ENCODE results near the gene CYP1B1. TPM values are rescaled to one million over a fixed set of nuclear protein-coding genes. Genes with fewer than 3 reads are reported as not detected.

Gene CYP1B1
- total RNA-seq, 1 donor from 2014 or later: 2.7 TPM

- peak; percentile 42 for DNase-seq
Observed at GRCh38 chr2:38074764-38075506, 1.0 kb downstream of the CYP1B1 start.

DNA sequence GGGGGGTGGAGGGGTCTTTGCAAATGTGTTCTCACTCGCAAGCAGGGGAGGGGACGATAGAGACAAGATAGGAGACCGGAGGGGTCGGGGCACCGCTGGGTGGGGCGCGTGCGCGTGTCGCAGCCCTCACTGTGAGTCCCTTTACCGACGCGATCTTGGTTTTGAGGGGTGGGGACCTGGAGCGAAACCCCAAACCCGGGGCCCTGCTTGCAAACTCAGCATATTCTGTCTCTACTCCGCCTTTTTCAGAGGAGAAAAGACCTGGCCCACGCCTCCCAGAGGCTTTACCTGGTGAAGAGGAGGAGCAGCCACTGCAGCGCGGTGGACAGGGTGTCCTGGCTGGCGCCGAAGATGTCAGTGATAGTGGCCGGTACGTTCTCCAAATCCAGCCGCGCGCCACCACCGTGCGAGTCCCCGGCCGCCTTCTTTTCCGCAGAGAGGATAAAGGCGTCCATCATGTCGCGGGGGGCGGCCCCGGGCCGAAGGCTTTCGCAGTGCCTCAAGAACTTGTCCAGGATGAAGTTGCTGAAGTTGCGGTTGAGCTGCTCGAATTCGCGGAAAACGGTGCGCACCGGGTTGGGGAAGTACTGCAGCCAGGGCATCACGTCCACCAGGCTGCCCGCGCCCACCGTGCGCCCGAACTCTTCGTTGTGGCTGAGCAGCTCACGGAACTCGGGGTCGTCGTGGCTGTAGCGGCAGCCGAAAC, 1.7 kb downstream of the CYP1B1 start:
- DNase-seq: no peak

DNA sequence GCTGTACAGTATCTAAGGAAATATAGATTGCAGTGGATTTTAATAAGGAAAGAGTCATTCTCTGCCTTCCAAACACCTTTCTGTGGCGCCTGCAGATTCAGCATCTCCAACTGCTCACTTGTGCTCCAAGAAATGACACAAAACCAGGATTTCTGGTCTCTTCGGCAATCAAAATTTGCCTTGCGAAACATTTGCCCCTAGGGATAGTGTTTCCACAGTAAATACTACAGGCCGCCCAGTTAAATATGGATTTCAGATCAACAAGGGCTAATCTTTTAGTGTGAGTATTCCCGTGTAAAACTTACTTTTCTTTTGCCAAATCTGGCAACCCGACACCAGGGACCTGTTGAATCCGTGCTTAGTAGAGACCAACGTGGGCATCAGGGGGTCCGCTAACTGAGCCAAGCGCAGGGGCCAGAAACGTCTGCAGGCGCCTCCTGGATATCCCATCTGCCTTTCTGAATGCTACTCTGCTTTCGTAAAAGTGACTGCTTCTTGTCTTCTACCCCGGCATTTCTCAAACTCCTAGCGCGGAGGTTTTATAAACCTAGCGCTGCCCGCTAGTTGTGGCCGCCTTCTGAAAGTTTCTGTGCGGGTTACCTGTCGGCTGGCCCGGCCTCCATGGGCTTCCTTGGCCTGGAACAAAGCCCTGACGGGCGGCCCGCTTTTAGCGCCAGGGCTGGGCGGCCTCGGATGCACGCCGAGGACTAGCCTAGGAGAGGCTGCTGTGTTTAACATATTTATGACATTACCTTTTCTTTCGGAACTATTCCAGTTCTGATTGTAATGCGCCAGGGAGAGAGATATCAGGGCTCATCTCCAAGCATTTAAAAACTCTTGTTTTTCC, 2.5 kb downstream of the CYP1B1 start:
- no peak for DNase-seq

DNA sequence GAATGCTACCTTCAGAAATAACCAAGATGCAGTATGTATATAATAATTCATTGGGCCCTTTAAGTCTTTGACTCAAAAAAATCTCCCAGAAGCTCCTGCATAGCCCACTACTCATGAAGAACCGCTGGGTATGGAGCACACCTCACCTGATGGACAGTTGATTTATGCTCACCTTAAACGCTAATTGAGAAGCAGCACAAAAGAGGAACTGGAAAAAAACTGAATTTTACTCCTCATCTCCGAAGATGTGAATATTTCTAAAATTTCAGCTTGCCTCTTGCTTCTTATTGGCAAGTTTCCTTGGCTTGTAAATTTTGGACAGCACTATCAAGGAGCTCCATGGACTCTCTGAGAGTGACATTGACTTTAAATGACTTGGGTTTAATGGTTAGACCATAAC, 5.5 kb downstream of the CYP1B1 start:
- DNase-seq: no peak

DNA sequence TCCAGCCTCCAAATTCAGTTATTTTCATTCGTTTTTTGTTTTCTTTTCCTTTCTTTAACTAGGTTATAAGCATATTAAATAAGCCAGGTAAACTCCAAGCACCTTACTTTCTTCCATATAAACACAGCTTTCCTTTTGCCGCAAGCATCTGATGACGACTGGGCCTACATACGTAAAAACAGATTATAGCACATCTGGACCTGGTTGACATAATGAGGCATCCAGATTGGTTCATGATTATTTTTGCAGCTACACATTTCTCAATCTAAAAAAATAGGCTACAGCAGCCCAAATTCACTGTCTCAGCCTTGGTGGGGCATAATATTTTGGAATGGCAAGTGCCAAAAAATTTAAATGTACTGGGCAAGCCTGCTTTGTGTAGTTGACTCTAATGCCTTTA, 7.7 kb downstream of the CYP1B1 start:
- DNase-seq: no peak

DNA sequence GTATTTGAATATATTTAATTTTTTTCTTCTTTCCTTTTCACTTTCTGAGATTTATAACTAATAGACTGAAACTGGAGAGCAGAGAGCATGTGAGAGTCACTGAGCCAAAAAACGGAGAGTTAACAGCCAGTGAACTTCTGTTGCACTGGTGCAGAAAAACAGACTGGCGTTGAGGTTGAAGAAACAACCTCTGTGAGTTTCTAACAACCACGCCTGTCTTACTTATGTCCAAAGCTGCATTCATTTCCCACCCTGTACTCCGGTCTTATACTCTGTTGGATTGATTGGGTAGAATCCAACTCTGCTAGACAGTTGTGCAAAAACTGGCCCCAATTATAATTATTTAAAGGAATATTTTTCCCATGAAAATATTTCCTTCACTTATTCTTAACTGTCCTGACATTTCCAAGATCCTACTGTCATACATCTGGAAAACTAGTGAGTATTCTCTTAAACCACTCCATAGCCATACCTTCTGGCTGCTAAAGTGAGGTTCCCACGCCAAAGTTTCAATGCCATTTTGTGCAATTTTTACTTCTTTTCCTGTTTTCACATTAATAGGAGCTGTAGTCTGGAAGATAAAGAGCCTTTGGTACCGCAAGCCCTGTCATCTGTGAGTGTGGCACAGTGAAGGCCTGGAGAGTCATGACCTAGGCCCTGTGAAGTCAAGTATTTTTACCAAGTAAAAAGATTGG, 9.4 kb downstream of the CYP1B1 start:
- DNase-seq: no peak

DNA sequence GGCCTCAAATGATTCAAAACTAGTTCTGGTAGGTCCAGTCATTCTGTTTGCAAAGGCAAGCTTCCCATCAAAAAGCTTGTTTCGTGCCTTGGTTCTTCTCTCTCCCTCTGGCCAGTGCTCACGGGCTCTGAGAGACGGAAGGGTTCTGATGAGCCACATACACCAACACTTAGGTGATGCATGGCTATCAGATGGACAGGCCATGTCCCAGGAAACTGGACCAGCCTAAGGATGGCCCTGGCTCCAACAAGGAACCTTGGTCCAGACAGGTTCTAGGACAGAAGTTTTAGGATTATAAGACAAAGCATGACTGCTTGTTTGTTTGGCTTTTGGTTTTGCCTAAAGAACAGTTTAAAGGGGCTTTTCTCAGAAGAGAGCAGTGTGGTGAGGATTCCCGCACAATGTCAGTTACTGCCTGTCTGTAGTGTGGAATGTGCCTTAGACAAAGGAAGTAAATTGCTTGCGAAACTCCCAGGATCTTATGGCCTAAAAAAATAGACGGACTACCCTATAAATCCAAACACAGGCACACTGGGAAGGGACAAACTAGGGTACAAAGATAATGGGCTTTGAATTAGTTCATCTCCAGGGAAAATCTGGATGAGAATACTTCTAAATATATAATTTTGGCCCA, 10.3 kb downstream of the CYP1B1 start:
- no peak for DNase-seq

DNA sequence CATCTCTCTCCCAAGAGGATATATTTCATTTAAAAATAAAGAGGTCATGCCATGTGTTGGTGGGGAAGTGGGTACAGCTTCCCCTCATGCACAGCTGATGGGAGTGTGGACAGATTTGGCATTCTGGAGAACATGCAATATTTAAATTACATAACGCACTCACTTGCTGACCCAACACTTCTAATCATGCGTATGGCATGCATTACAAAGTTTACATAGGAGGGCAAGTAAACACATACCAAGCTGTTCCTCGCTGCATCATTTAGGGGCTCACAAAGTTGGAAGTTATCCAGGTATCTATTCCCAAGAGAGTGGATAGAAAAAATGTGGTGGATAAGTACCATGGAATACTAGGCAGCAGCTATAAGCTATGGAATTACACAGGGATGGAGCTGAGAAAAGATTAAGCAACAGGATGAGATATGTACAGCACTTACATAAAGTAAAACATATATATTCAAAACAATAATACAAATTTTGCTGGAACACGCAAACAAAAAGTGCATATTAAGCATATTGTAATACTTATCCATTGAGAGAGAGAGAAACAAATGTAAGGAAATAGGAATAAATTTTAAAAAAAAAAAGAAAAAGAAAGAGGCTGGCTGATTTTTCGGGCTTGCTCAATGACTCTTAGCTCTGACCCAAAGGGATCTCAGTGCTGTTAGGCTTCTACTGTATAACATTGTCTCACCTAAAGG, 11.0 kb downstream of the CYP1B1 start:
- no peak for DNase-seq

GRCh38 chr2:38060236-38061018, 15.5 kb downstream of the CYP1B1 start:
- no peak for DNase-seq

GRCh38 chr2:38057651-38058410, 18.1 kb downstream of the CYP1B1 start:
- DNase-seq: no peak

DNA sequence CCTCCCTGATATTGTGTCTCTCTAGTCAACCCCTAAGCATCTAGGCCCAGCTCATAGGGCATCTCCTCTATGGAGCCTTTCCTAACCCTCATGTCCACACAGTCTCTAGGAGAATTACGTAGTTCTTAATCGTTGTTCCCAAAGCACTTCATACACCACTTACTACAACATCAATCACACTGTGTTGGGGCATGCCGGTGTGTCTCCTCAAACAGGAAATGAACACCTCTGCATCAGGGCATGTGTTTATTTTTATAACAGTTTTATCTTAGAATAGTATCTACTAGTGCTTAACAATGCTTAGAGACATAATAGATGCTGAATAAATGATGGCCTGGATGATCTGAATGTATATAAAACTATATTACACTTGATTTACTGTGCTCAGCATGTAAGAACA, 19.7 kb downstream of the CYP1B1 start:
- no peak for DNase-seq

DNA sequence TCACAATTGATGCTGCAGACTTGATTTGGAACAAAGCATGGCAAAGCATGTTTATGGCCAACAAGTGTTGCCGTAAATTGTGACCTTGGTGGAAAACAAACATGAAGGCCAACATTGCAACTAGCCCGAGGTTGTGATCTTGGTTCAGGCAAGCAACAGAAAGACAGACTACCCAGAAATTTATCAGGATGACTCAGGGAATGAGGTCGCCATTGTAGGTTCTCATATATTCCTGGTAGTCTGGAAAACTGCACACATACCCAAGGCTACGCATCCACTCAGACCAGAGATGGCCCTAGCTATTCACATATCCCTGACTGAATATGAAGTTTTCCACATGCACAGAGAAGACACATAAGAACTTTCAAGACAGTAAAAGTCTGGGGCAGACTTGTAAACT, 30.1 kb downstream of the CYP1B1 start:
- no peak for DNase-seq

GRCh38 chr2:38039121-38039910, 36.6 kb downstream of the CYP1B1 start:
- DNase-seq: no peak

- no peak for DNase-seq
Observed at GRCh38 chr2:38038682-38039081, 37.3 kb downstream of the CYP1B1 start.

DNA sequence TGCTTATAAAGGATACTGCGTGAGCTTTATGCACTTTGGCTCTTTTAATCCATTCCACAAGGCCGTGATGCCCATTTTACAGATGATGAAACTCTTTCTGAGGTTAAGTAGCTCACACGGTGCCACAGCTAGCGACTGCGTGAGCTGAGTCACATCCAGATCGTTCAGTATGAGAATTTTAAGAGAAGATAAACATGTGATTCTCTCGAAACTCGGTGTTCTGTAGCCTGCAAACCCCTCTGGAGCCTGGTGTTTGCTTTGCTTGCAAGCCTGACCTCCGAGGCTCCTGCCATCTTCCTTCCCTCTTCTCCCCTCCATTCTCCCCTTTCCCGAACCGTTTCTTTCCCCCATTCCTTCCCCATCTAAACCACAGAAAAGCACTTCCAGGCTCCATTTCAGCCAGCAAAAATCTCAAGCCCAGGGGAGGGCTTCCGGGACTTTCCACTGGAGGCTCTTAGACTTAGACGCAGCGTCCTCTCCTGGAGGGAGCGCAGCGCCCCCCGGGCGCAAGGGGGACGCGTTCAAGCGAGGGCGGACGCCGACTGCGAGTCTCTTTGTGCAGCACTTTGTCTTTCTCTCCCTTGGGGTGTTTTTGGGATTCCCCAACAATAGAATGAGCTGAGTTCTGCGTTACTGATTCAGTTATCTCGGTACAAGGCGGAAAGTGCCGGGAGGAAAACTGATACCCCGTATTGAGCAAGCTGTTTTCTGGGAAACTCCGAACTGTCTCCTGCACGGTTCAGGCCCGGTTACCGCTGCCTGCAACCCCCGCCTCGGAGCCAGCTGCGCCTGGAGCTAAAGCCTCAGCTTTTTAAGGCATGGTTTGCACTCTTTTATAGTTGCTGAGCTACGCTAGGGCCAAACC, 38.0 kb downstream of the CYP1B1 start:
- DNase-seq: no peak

DNA sequence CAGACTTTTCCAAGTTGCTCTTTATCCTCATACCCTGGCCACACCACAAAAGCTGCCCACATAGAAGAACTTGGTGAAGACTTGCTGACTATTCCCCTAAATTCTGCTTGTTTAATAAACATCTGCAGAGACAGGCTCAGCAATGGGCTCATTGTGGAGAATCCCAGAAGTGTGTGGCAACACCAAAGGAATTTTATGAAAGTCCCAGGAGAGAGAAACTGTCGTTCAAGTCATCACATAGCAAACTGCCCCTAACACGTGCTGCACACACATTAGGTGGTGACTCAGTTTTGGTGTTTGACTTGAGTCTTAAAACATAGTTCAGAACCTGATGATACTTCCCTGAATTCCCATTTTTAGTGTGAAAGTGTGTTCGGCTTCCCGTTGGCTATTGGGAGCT, 38.6 kb downstream of the CYP1B1 start:
- DNase-seq: no peak

- DNase-seq: no peak
Observed at GRCh38 chr2:38035968-38036367, 40.0 kb downstream of the CYP1B1 start.

- DNase-seq: no peak
Observed at GRCh38 chr2:38033646-38034045, 42.3 kb downstream of the CYP1B1 start.
